ENCODE data around the gene CHRD. TPM values are rescaled to one million over a fixed set of nuclear protein-coding genes. Genes with fewer than 3 reads are reported as not detected.

CHRD gene
- total and polyA plus RNA-seq, 10 of the 15 experiments (the other 5 are each of a cell fraction or from before 2014, with no cell fraction given), result not detected

- Histone ChIP-seq H2AFZ (ENCODE audit: control insufficient read depth, low read depth, low read length) (no peak overlapping the region), H3K79me2 (ENCODE audit: control insufficient read depth, insufficient read depth, low read length) (no peaks in the 10 kb centered on the region), H4K20me1 (ENCODE audit: control insufficient read depth, insufficient read depth) (no peaks in the 10 kb centered on the region), H3K4me1 (ENCODE audit: control insufficient read depth, insufficient read depth, low read length) (no peaks in the 10 kb centered on the region), H3K27ac (ENCODE audit: control insufficient read depth, insufficient read depth) (no peak overlapping the region), H3K4me2 (ENCODE audit: control insufficient read depth, insufficient read depth) (no peak overlapping the region), H3K9ac (ENCODE audit: control insufficient read depth, insufficient read depth, low read length) (no peak overlapping the region), H3K36me3 (ENCODE audit: control insufficient read depth in 2 of 2, insufficient read depth in 2 of 2, low read length in 1 of 2) (no peaks in the 10 kb centered on the region), H3K4me3 (no peak overlapping the region), H3K9me3 (replicated peaks; ENCODE audit: control insufficient read depth, insufficient read depth, low read length) (no peaks in the 10 kb centered on the region), H3K27me3 (replicated peaks in 1 of 2; ENCODE audit: control insufficient read depth in 2 of 2, insufficient read depth in 2 of 2, low read length in 1 of 2) (peaks cover 3 to 11% of the 10 kb centered on the region in 2 experiments)
- RAD21 ChIA-PET (ENCODE audit: unreplicated experiment), result no interaction called here
- CTCF ChIA-PET, result interaction anchor here (1.2 to 2.1 kb wide), 3 partner anchors 165 to 403 kb away, joined by 3 to 6 read pairs (median 4); no protein-coding TSS in a partner anchor
- DNase-seq (ENCODE audit: low read depth, low spot score), result no peak
- 34% methylated on average over 12 of the region's 12 CpGs for WGBS (ENCODE audit: insufficient coverage, insufficient replicate concordance, low lambda C conversion rate, missing lambda C conversion rate)
- POLR2A ChIA-PET, result no interaction called here
- in situ Hi-C loops (cut with MboI) (no loop called here), intact Hi-C loops (cut with micrococcal nuclease; ENCODE audit: unreplicated experiment) (no loop called here)
- SMC1A ChIA-PET (ENCODE audit: uncharacterized antibody, unreplicated experiment), result no interaction called here
- ATAC-seq, result no peak
- no peak for FAIRE-seq
- no TSS peak for BruUV-seq (replicated peaks)
- TF ChIP-seq ZBTB11 (CRISPR knock-in tag; IDR thresholded peaks at IDR 0.05) (no peak), CBX3 (IDR thresholded peaks at IDR 0.05; ENCODE audit: borderline replicate concordance, low read depth) (no peak), ZNF217 (IDR thresholded peaks at IDR 0.05) (no peak), CEBPZ (IDR thresholded peaks at IDR 0.05; ENCODE audit: low read depth, low read length) (no peak), MTA2 (IDR thresholded peaks at IDR 0.05; ENCODE audit: low read depth) (no peak), ZNF274 (IDR thresholded peaks at IDR 0.05; ENCODE audit: insufficient read depth, insufficient read length) (no peak), ZNF384 (IDR thresholded peaks at IDR 0.05; ENCODE audit: borderline replicate concordance, low read depth, low read length) (no peak), YY1 (IDR thresholded peaks at IDR 0.05; ENCODE audit: low read depth, low read length) (no peak), E2F4 (IDR thresholded peaks at IDR 0.05; ENCODE audit: low read depth, low read length) (no peak), ZZZ3 (IDR thresholded peaks at IDR 0.05; ENCODE audit: control insufficient read depth, insufficient read length, low read depth) (no peak), NFIC (IDR thresholded peaks at IDR 0.05; ENCODE audit: low read depth, low read length) (no peak), CHD2 (IDR thresholded peaks at IDR 0.05; ENCODE audit: borderline replicate concordance, low read depth, low read length) (no peak), ETV6 (conservative IDR thresholded peaks at IDR 0.05 in 1 of 2, IDR thresholded peaks at IDR 0.05 in 1 of 2; ENCODE audit: borderline replicate concordance in 1 of 2, low read depth in 1 of 2) (no peak), RB1 (IDR thresholded peaks at IDR 0.05; ENCODE audit: borderline replicate concordance) (no peak), MTA3 (IDR thresholded peaks at IDR 0.05; ENCODE audit: borderline replicate concordance, low read length) (no peak)
These were observed 4.0 kb upstream of the CHRD start for GRCh38 chr3:184375747-184376461.

All from GM12878 (cell line).